Right renal pelvis (tissue), 4 donors: ENCODE data around the gene MYH11. TPM values are rescaled to one million over a fixed set of nuclear protein-coding genes. Genes with fewer than 3 reads are reported as not detected.
A peak's percentile ranks its signal among the peaks of the same experiment; 100 is the strongest.
"Not testable (repeated sequence)": the region's sequence is repeated elsewhere in the genome, so short reads cannot be mapped to it uniquely, and the experiment has no call there.

Source experiments
- DNase-seq, 4 donors: peaks; one replicate each; pipeline ENCODE4 v3.0.0-alpha.2; 2013; ENCODE audit warnings: low read depth in 4 of 4, low spot score in 3 of 4, missing footprints in 1 of 4
- polyA plus RNA-seq, 4 donors: library from polyadenylated mRNA; unstranded; fragments of 120-200 nt; gene quantifications; one replicate each; pipeline ENCODE4 v1.2.1, GENCODE V29; 2013; ENCODE audit not compliant: insufficient read length in 4 of 4

MYH11 gene
- polyA plus RNA-seq, 4 donors: 11.8 to 16.1 (median 13.7) TPM

GRCh38 chr16:15879255-15879811 is 22.5 kb upstream of the MYH11 start:
- no peak for DNase-seq

- no peak for DNase-seq
Measured at GRCh38 chr16:15876503-15876902, 19.7 kb upstream of the MYH11 start.

GRCh38 chr16:15874745-15875314 is 18.0 kb upstream of the MYH11 start:
- peak in 1 of 4 donors; percentile 30 for DNase-seq

- no peak for DNase-seq
Measured at GRCh38 chr16:15873737-15874136, 16.9 kb upstream of the MYH11 start.

- DNase-seq: no peak
Measured at GRCh38 chr16:15873301-15873700, 16.5 kb upstream of the MYH11 start.

GRCh38 chr16:15870011-15870410 is 13.2 kb upstream of the MYH11 start:
- DNase-seq: no peak

GRCh38 chr16:15866451-15866850 is 9.6 kb upstream of the MYH11 start:
- DNase-seq: no peak

GRCh38 chr16:15865742-15866141 is 8.9 kb upstream of the MYH11 start:
- no peak for DNase-seq

GRCh38 chr16:15864939-15865338 is 8.1 kb upstream of the MYH11 start:
- DNase-seq: no peak

- DNase-seq: no peak
Measured at GRCh38 chr16:15861996-15862395, 5.2 kb upstream of the MYH11 start.

- no peak for DNase-seq
Measured at GRCh38 chr16:15858921-15859668, 2.3 kb upstream of the MYH11 start.

GRCh38 chr16:15857724-15858560 is 1.1 kb upstream of the MYH11 start:
- DNase-seq: no peak

GRCh38 chr16:15856182-15856581 is 646 bp downstream of the MYH11 start:
- DNase-seq: no peak

- DNase-seq: no peak
Measured at GRCh38 chr16:15855704-15856003, 1.2 kb downstream of the MYH11 start.

- no peak for DNase-seq
Measured at GRCh38 chr16:15854906-15855703, 1.7 kb downstream of the MYH11 start.

- DNase-seq: no peak
Measured at GRCh38 chr16:15854061-15854460, 2.8 kb downstream of the MYH11 start.

GRCh38 chr16:15853021-15853420 is 3.8 kb downstream of the MYH11 start:
- no peak for DNase-seq

- not testable (repeated sequence) for DNase-seq
Measured at GRCh38 chr16:15850555-15850954, 6.3 kb downstream of the MYH11 start.

GRCh38 chr16:15849209-15849981 is 7.4 kb downstream of the MYH11 start:
- no peak for DNase-seq
